ENCODE measurements around the gene NCOA5. TPM values are rescaled to one million over a fixed set of nuclear protein-coding genes. Genes with fewer than 3 reads are reported as not detected.

NCOA5 gene
- total RNA-seq, 1 experiment from 2014 or later: 34.4 TPM

GRCh38 chr20:46071573-46071972 is 18.2 kb downstream of the NCOA5 start:
- Mint-ChIP-seq H3K9me3 (ENCODE audit: low read depth, unreplicated experiment) (no peaks in the 10 kb centered on the region), H3K36me3 (ENCODE audit: insufficient read depth, unreplicated experiment) (peaks cover 16% of the 10 kb centered on the region), H3K4me3 (ENCODE audit: low read depth, unreplicated experiment) (no peak overlapping the region), H3K27me3 (ENCODE audit: unreplicated experiment) (no peaks in the 10 kb centered on the region), H3K27ac (ENCODE audit: unreplicated experiment) (no peak overlapping the region), H3K4me1 (ENCODE audit: low read depth, unreplicated experiment) (no peaks in the 10 kb centered on the region)
- no TSS peak for BruUV-seq (replicated peaks)
- no peak for DNase-seq
- intact Hi-C loops (cut with micrococcal nuclease; ENCODE audit: unreplicated experiment): no loop called here
- TF ChIP-seq CTCF (IDR thresholded peaks at IDR 0.05; ENCODE audit: unreplicated experiment): no peak
- CTCF ChIA-PET: no interaction called here

GRCh38 chr20:46070215-46070900 is 19.4 kb downstream of the NCOA5 start:
- Mint-ChIP-seq H3K36me3 (ENCODE audit: insufficient read depth, unreplicated experiment) (peaks cover 21% of the 10 kb centered on the region), H3K27ac (ENCODE audit: unreplicated experiment) (no peak overlapping the region), H3K4me1 (ENCODE audit: low read depth, unreplicated experiment) (no peaks in the 10 kb centered on the region), H3K9me3 (ENCODE audit: low read depth, unreplicated experiment) (no peaks in the 10 kb centered on the region), H3K27me3 (ENCODE audit: unreplicated experiment) (no peaks in the 10 kb centered on the region), H3K4me3 (ENCODE audit: low read depth, unreplicated experiment) (no peak overlapping the region)
- no TSS peak for BruUV-seq (replicated peaks)
- DNase-seq: no peak
- intact Hi-C loops (cut with micrococcal nuclease; ENCODE audit: unreplicated experiment): no loop called here
- no peak for TF ChIP-seq CTCF (IDR thresholded peaks at IDR 0.05; ENCODE audit: unreplicated experiment)
- CTCF ChIA-PET: no interaction called here

GRCh38 chr20:46065691-46066090 is 24.1 kb downstream of the NCOA5 start:
- CTCF ChIA-PET: no interaction called here
- BruUV-seq (replicated peaks): no TSS peak

GRCh38 chr20:46065006-46065405 is 24.8 kb downstream of the NCOA5 start:
- Mint-ChIP-seq H3K4me3 (ENCODE audit: low read depth, unreplicated experiment) (no peak overlapping the region), H3K36me3 (ENCODE audit: insufficient read depth, unreplicated experiment) (peaks cover 61% of the 10 kb centered on the region), H3K4me1 (ENCODE audit: low read depth, unreplicated experiment) (no peaks in the 10 kb centered on the region), H3K27me3 (ENCODE audit: unreplicated experiment) (no peaks in the 10 kb centered on the region), H3K9me3 (ENCODE audit: low read depth, unreplicated experiment) (no peaks in the 10 kb centered on the region), H3K27ac (ENCODE audit: unreplicated experiment) (no peak overlapping the region)
- TF ChIP-seq CTCF (IDR thresholded peaks at IDR 0.05; ENCODE audit: unreplicated experiment): no peak
- BruUV-seq (replicated peaks): no TSS peak
- intact Hi-C loops (cut with micrococcal nuclease; ENCODE audit: unreplicated experiment): no loop called here
- DNase-seq: no peak
- CTCF ChIA-PET: no interaction called here

More at GRCh38 chr20:46065691-46066090, 24.1 kb downstream of the NCOA5 start:
- DNase-seq: no peak
- no peaks in the 10 kb centered on the region for H3K4me1 Mint-ChIP-seq (ENCODE audit: low read depth, unreplicated experiment)
- H3K27me3 Mint-ChIP-seq (ENCODE audit: unreplicated experiment): no peaks in the 10 kb centered on the region
- no peak for TF ChIP-seq CTCF (IDR thresholded peaks at IDR 0.05; ENCODE audit: unreplicated experiment)
- no peaks in the 10 kb centered on the region for H3K9me3 Mint-ChIP-seq (ENCODE audit: low read depth, unreplicated experiment)
- no peak overlapping the region for H3K4me3 Mint-ChIP-seq (ENCODE audit: low read depth, unreplicated experiment)
- no peak overlapping the region for H3K27ac Mint-ChIP-seq (ENCODE audit: unreplicated experiment)
- H3K36me3 Mint-ChIP-seq (ENCODE audit: insufficient read depth, unreplicated experiment): peaks cover 61% of the 10 kb centered on the region
- intact Hi-C loops (cut with micrococcal nuclease; ENCODE audit: unreplicated experiment): no loop called here

Measured in Calu3 (cell line).